ENCODE results near the gene CAMK2G. TPM values are rescaled to one million over a fixed set of nuclear protein-coding genes. Genes with fewer than 3 reads are reported as not detected.
"Not testable (repeated sequence)": the region's sequence is repeated elsewhere in the genome, so short reads cannot be mapped to it uniquely, and the experiment has no call there.

Gene CAMK2G
- polyA plus RNA-seq, 3 donors from 2014 or later, result 4.8 to 5.8 (median 5.0) TPM

- not testable (repeated sequence) for H3K4me3 Mint-ChIP-seq, H3K36me3 Mint-ChIP-seq, DNase-seq, H3K9me3 Mint-ChIP-seq
- Mint-ChIP-seq H3K4me1 (peaks cover 12 to 17% of the 10 kb centered on the region in 2 donors), H3K27ac (peak overlapping the region in 1 of 6 donors; percentile 65), H3K27me3 (ENCODE audit: low read depth in 3 of 3) (peaks cover 8 to 12% (median 10%) of the 10 kb centered on the region in 3 donors)
Observed at GRCh38 chr10:73895381-73895780, 21.0 kb upstream of the CAMK2G start.

GRCh38 chr10:73894245-73894971, 20.1 kb upstream of the CAMK2G start:
- Mint-ChIP-seq H3K36me3 (no peaks in the 10 kb centered on the region), H3K27me3 (ENCODE audit: low read depth in 3 of 3) (peaks cover 4 to 11% (median 8%) of the 10 kb centered on the region in 3 donors), H3K27ac (peak overlapping the region in 3 of 6 donors; percentile 20 to 43 (median 26)), H3K4me1 (peaks cover 12 to 17% of the 10 kb centered on the region in 2 donors), H3K9me3 (no peaks in the 10 kb centered on the region), H3K4me3 (peak overlapping the region in 1 of 5 donors; percentile 7)
- DNase-seq, result peak; percentile 43 to 56 (median 50)

GRCh38 chr10:73893426-73893825, 19.1 kb upstream of the CAMK2G start:
- DNase-seq, result no peak
- no peak overlapping the region for H3K4me3 Mint-ChIP-seq
- peaks cover 12 to 17% of the 10 kb centered on the region in 2 donors for H3K4me1 Mint-ChIP-seq
- H3K36me3 Mint-ChIP-seq, result no peaks in the 10 kb centered on the region
- no peak overlapping the region for H3K27ac Mint-ChIP-seq
- peaks cover 2 to 12% (median 8%) of the 10 kb centered on the region in 3 donors for H3K27me3 Mint-ChIP-seq (ENCODE audit: low read depth in 3 of 3)
- no peaks in the 10 kb centered on the region for H3K9me3 Mint-ChIP-seq

- no peaks in the 10 kb centered on the region for H3K9me3 Mint-ChIP-seq
- peaks cover 12 to 17% of the 10 kb centered on the region in 2 donors for H3K4me1 Mint-ChIP-seq
- no peak for DNase-seq
- H3K27ac Mint-ChIP-seq, result peak overlapping the region in 2 of 6 donors; percentile 1 to 2
- H3K36me3 Mint-ChIP-seq, result no peaks in the 10 kb centered on the region
- peaks cover 2 to 9% (median 8%) of the 10 kb centered on the region in 3 donors for H3K27me3 Mint-ChIP-seq (ENCODE audit: low read depth in 3 of 3)
- no peak overlapping the region for H3K4me3 Mint-ChIP-seq
Observed at GRCh38 chr10:73892310-73893030, 18.1 kb upstream of the CAMK2G start.

- Mint-ChIP-seq H3K9me3 (no peaks in the 10 kb centered on the region), H3K27me3 (ENCODE audit: low read depth in 3 of 3) (peaks cover 2 to 11% (median 4%) of the 10 kb centered on the region in 3 donors), H3K27ac (no peak overlapping the region), H3K4me1 (peaks cover 13 to 17% of the 10 kb centered on the region in 2 donors), H3K4me3 (no peak overlapping the region), H3K36me3 (no peaks in the 10 kb centered on the region)
- no peak for DNase-seq
Observed at GRCh38 chr10:73891540-73891939, 17.2 kb upstream of the CAMK2G start.

- not testable (repeated sequence) for H3K36me3 Mint-ChIP-seq, DNase-seq, H3K27ac Mint-ChIP-seq, H3K9me3 Mint-ChIP-seq, H3K4me3 Mint-ChIP-seq
- Mint-ChIP-seq H3K27me3 (ENCODE audit: low read depth in 3 of 3) (peaks cover 2 to 11% (median 4%) of the 10 kb centered on the region in 3 donors), H3K4me1 (peaks cover 18 to 23% of the 10 kb centered on the region in 2 donors)
Observed at GRCh38 chr10:73890830-73891229, 16.5 kb upstream of the CAMK2G start.

- no peak overlapping the region for H3K27ac Mint-ChIP-seq
- H3K36me3 Mint-ChIP-seq, result no peaks in the 10 kb centered on the region
- DNase-seq, result no peak
- H3K9me3 Mint-ChIP-seq, result no peaks in the 10 kb centered on the region
- peaks cover 0 to 11% (median 4%) of the 10 kb centered on the region in 3 donors for H3K27me3 Mint-ChIP-seq (ENCODE audit: low read depth in 3 of 3)
- peaks cover 17 to 24% of the 10 kb centered on the region in 2 donors for H3K4me1 Mint-ChIP-seq
- H3K4me3 Mint-ChIP-seq, result no peak overlapping the region
Observed at GRCh38 chr10:73890261-73890660, 15.9 kb upstream of the CAMK2G start.

GRCh38 chr10:73889416-73889815, 15.1 kb upstream of the CAMK2G start:
- peaks cover 11 to 15% of the 10 kb centered on the region in 2 donors for H3K4me1 Mint-ChIP-seq

GRCh38 chr10:73889014-73889413, 14.7 kb upstream of the CAMK2G start:
- H3K27ac Mint-ChIP-seq, result no peak overlapping the region

More at GRCh38 chr10:73889416-73889815, 15.1 kb upstream of the CAMK2G start:
- not testable (repeated sequence) for H3K36me3 Mint-ChIP-seq, H3K9me3 Mint-ChIP-seq, DNase-seq, H3K27ac Mint-ChIP-seq, H3K4me3 Mint-ChIP-seq
- H3K27me3 Mint-ChIP-seq (ENCODE audit: low read depth in 3 of 3), result peaks cover 0 to 11% (median 1%) of the 10 kb centered on the region in 3 donors

GRCh38 chr10:73888514-73888913, 14.2 kb upstream of the CAMK2G start:
- H3K27ac Mint-ChIP-seq, result no peak overlapping the region
- peaks cover 6 to 7% of the 10 kb centered on the region in 2 donors for H3K4me1 Mint-ChIP-seq

More at GRCh38 chr10:73889014-73889413, 14.7 kb upstream of the CAMK2G start:
- H3K9me3 Mint-ChIP-seq, result no peaks in the 10 kb centered on the region
- DNase-seq, result no peak
- H3K4me1 Mint-ChIP-seq, result peaks cover 7 to 11% of the 10 kb centered on the region in 2 donors
- H3K27me3 Mint-ChIP-seq (ENCODE audit: low read depth in 3 of 3), result peaks cover 0 to 11% (median 1%) of the 10 kb centered on the region in 3 donors
- no peaks in the 10 kb centered on the region for H3K36me3 Mint-ChIP-seq
- H3K4me3 Mint-ChIP-seq, result no peak overlapping the region

GRCh38 chr10:73887294-73888039, 13.1 kb upstream of the CAMK2G start:
- Mint-ChIP-seq H3K27me3 (ENCODE audit: low read depth in 3 of 3) (peaks cover 0 to 8% (median 0%) of the 10 kb centered on the region in 3 donors), H3K27ac (no peak overlapping the region), H3K4me3 (no peak overlapping the region), H3K9me3 (no peaks in the 10 kb centered on the region), H3K4me1 (peaks cover 6 to 7% of the 10 kb centered on the region in 2 donors), H3K36me3 (no peaks in the 10 kb centered on the region)
- no peak for DNase-seq

More at GRCh38 chr10:73888514-73888913, 14.2 kb upstream of the CAMK2G start:
- no peak for DNase-seq
- H3K27me3 Mint-ChIP-seq (ENCODE audit: low read depth in 3 of 3), result peaks cover 0 to 11% (median 1%) of the 10 kb centered on the region in 3 donors
- H3K36me3 Mint-ChIP-seq, result no peaks in the 10 kb centered on the region
- H3K4me3 Mint-ChIP-seq, result peak overlapping the region in 1 of 5 donors; percentile 15
- no peaks in the 10 kb centered on the region for H3K9me3 Mint-ChIP-seq

- Mint-ChIP-seq H3K4me3 (no peak overlapping the region), H3K36me3 (no peaks in the 10 kb centered on the region), H3K9me3 (no peaks in the 10 kb centered on the region), H3K27ac (no peak overlapping the region), H3K4me1 (peaks cover 6 to 7% of the 10 kb centered on the region in 2 donors), H3K27me3 (ENCODE audit: low read depth in 3 of 3) (peaks cover 0 to 8% (median 0%) of the 10 kb centered on the region in 3 donors)
- DNase-seq, result no peak
Observed at GRCh38 chr10:73886661-73887293, 12.4 kb upstream of the CAMK2G start.

- peaks cover 6 to 7% of the 10 kb centered on the region in 2 donors for H3K4me1 Mint-ChIP-seq
- H3K36me3 Mint-ChIP-seq, result no peaks in the 10 kb centered on the region
- H3K4me3 Mint-ChIP-seq, result no peak overlapping the region
- H3K9me3 Mint-ChIP-seq, result no peaks in the 10 kb centered on the region
- H3K27me3 Mint-ChIP-seq (ENCODE audit: low read depth in 3 of 3), result peaks cover 0 to 8% (median 2%) of the 10 kb centered on the region in 3 donors
- DNase-seq, result peak; percentile 75 to 79 (median 76)
- H3K27ac Mint-ChIP-seq, result peak overlapping the region in 1 of 6 donors; percentile 4
Observed at GRCh38 chr10:73886085-73886529, 11.8 kb upstream of the CAMK2G start.
